ENCODE measurements around the gene AKT1.

AKT1 gene

GRCh38 chr14:104742586-104743455 lies 52.7 kb downstream of the AKT1 start:
- ChIA-PET POLR2A (interaction anchor here (0.8 kb wide), 1 partner anchor 11 kb away, joined by 3 read pairs; no protein-coding TSS in a partner anchor), CTCF (interaction anchor here (1.0 to 1.4 kb wide), 4 partner anchors 19 to 83 kb away, joined by 3 to 5 read pairs (median 4); partner anchors contain the start of gene ADSS1)
- no peak for DNase-seq (ENCODE audit: low read depth, low spot score)
- TF ChIP-seq, protein P1, sequence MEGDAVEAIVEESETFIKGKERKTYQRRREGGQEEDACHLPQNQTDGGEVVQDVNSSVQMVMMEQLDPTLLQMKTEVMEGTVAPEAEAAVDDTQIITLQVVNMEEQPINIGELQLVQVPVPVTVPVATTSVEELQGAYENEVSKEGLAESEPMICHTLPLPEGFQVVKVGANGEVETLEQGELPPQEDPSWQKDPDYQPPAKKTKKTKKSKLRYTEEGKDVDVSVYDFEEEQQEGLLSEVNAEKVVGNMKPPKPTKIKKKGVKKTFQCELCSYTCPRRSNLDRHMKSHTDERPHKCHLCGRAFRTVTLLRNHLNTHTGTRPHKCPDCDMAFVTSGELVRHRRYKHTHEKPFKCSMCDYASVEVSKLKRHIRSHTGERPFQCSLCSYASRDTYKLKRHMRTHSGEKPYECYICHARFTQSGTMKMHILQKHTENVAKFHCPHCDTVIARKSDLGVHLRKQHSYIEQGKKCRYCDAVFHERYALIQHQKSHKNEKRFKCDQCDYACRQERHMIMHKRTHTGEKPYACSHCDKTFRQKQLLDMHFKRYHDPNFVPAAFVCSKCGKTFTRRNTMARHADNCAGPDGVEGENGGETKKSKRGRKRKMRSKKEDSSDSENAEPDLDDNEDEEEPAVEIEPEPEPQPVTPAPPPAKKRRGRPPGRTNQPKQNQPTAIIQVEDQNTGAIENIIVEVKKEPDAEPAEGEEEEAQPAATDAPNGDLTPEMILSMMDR (IDR thresholded peaks at IDR 0.05; ENCODE audit: insufficient read depth, low read length, missing control alignments) = no peak
- no peak overlapping the region for H3K4me3 ChIP-seq (ENCODE audit: low read depth, low read length)

GRCh38 chr14:104741803-104742251 lies 53.7 kb downstream of the AKT1 start:
- ChIA-PET CTCF (interaction anchor here (1.2 to 1.4 kb wide), 2 partner anchors 27 to 28 kb away, joined by 3 to 5 read pairs; no protein-coding TSS in a partner anchor), POLR2A (no interaction called here)
- no peak overlapping the region for H3K4me3 ChIP-seq (ENCODE audit: low read depth, low read length)
- no peak for DNase-seq (ENCODE audit: low read depth, low spot score)
- TF ChIP-seq, protein P1 (IDR thresholded peaks at IDR 0.05; ENCODE audit: insufficient read depth, low read length, missing control alignments) = no peak

DNA sequence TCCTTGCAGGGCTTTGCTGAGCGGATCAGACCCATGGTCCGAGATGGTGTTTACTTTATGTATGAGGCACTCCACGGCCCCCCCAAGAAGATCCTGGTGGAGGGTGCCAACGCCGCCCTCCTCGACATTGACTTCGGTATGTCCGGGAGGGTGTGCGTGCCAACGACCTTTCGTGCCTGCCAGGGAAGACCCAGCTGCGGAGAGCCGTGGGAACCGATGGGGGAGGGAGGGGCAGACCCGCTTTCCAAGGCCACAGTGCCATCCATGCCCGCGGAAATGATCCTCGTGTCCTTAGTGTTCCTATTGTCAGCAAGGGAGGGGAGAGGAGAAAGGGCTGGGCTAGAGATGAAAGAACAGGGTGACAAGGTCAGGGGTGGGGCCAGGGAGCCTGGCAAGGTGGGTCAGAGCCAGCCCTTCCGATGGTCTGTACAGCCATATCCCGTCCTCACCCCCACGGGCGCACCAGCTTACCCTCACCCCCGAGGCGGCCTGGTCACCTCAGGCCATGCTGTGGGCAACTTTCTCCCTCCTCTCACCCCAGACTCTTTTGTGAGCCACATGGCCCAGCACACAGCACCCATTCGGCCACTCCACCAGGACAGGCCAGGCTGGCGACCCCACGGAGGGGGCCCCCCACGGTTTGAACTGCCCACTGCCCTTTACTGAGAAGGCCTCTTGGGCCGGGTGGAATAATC lies 54.3 kb downstream of the AKT1 start:
- H3K4me3 ChIP-seq (ENCODE audit: low read depth, low read length) = no peak overlapping the region
- no peak for DNase-seq (ENCODE audit: low read depth, low spot score)
- CTCF ChIA-PET = no interaction called here
- POLR2A ChIA-PET = no interaction called here
- TF ChIP-seq, protein P1 (IDR thresholded peaks at IDR 0.05; ENCODE audit: insufficient read depth, low read length, missing control alignments) = no peak

- ChIA-PET POLR2A (no interaction called here), CTCF (interaction anchor here (0.5 kb wide), 1 partner anchor 61 kb away, joined by 3 read pairs; no protein-coding TSS in a partner anchor)
- TF ChIP-seq, protein P1 (IDR thresholded peaks at IDR 0.05; ENCODE audit: insufficient read depth, low read length, missing control alignments) = no peak
Measured at GRCh38 chr14:104739546-104740516, 55.7 kb downstream of the AKT1 start.

GRCh38 chr14:104739026-104739425 lies 56.5 kb downstream of the AKT1 start:
- TF ChIP-seq, protein P1 (IDR thresholded peaks at IDR 0.05; ENCODE audit: insufficient read depth, low read length, missing control alignments) = no peak
- POLR2A ChIA-PET = no interaction called here
- CTCF ChIA-PET = no interaction called here
- no peak overlapping the region for H3K4me3 ChIP-seq (ENCODE audit: low read depth, low read length)
- no peak for DNase-seq (ENCODE audit: low read depth, low spot score)

More at GRCh38 chr14:104739546-104740516, 55.7 kb downstream of the AKT1 start:
- no peak for DNase-seq (ENCODE audit: low read depth, low spot score)
- H3K4me3 ChIP-seq (ENCODE audit: low read depth, low read length) = no peak overlapping the region

All from AG04449 (cell line).